Measurements from ENCODE around the gene ACTL6B. TPM values are rescaled to one million over a fixed set of nuclear protein-coding genes. Genes with fewer than 3 reads are reported as not detected.

ACTL6B gene
- total and polyA plus RNA-seq, 2 of the 13 experiments (the other 11 are each of a cell fraction or from before 2014, with no cell fraction given), result not detected

DNA sequence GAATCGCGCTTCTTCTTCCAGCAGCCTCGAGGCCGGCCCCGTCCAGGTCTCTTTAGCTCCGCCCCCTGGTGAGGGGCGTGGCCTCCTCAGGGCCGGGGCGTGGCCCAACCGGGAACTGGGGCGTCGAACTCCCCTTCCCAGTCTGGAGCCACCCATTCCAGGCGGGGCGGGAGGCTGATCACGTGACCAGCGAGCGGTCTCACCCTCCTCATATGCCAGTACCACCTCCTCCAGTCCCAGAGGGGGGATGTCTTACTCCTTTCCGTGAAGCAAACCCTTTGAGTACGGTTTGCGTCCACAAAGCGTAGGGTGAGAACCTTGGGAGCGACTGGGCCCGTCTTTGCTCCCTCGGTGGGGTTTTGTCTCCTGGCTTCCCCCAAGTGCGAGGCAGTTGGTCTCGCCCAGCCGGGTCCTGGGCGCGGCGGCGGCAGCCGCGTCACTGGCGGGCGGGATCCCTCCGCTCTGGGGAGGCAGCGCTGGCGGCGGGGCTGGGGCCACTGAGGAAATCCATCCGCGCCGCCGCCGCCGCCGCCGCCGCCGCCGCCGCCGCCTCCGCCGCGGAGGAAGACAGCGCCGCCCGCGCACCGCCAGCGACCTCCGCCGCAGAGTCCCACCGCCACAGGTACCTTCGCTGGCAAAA, 17.2 kb upstream of the ACTL6B start, which contains the start of gene GNB2:
Gene GNB2, plus strand, starts transcription at position 439 of the 640 bp plus-strand sequence. CDS start 2,526 bp downstream, outside the sequence.
- ChIA-PET CTCF (ENCODE audit: low intra/inter-chr PET ratio, low total read pairs) (no interaction called here), POLR2A (interaction anchor here (0.7 to 1.4 kb wide), 21 partner anchors 12 to 465 kb away, joined by 3 to 18 read pairs (median 4); partner anchors contain the start of genes ACTL6B, FBXO24, GIGYF1 and LRCH4)
- no TSS peak for BruUV-seq (replicated peaks)
- Histone ChIP-seq H3K9ac (ENCODE audit: insufficient read depth, low read depth, low read length) (peak within 1 kb of the TSS; percentile 93), H3K36me3 (replicated peaks in 1 of 2; ENCODE audit: control insufficient read depth in 1 of 2, insufficient read depth in 2 of 2, low read length in 2 of 2) (peaks cover 14 to 21% of the 10 kb centered on the region in 2 experiments; a peak in 4 of 5 replicates), H2AFZ (ENCODE audit: low read length) (peak within 1 kb of the TSS; percentile 94), H3K4me3 (replicated peaks in 1 of 3; ENCODE audit: insufficient read depth in 1 of 3, low read depth in 2 of 3, low read length in 3 of 3) (peak within 1 kb of the TSS; percentile 92 to 97 (median 96)), H3K79me2 (ENCODE audit: insufficient read depth, low read length) (peaks cover 9% of the 10 kb centered on the region), H3K27me3 (ENCODE audit: control insufficient read depth in 1 of 2, insufficient read depth in 2 of 2, low read length in 2 of 2) (peaks cover 0 to 4% of the 10 kb centered on the region in 2 experiments; a peak in 2 of 5 replicates), H3K27ac (ENCODE audit: extremely low read length, insufficient read depth, low read length) (peak within 1 kb of the TSS; percentile 96), H4K20me1 (ENCODE audit: insufficient read depth, low read length) (peaks cover 6% of the 10 kb centered on the region; the same call in 1 of the 2 replicates), H3K4me2 (ENCODE audit: low read depth, low read length) (peak within 1 kb of the TSS; percentile 80), H3K9me3 (ENCODE audit: low read length) (no peaks in the 10 kb centered on the region), H3K4me1 (ENCODE audit: insufficient read depth, low read length) (peaks cover 20% of the 10 kb centered on the region)
- peak; percentile 65 for ATAC-seq
- in situ Hi-C loops (cut with HindIII; ENCODE audit: extremely low pct_ligation_motif_present, low pct_unique_long_range_greater_than_20kb) (no loop called here), intact Hi-C loops (cut with micrococcal nuclease; ENCODE audit: unreplicated experiment) (loop anchor here (1.0 kb wide), 2 partner anchors 31 to 52 kb away; no protein-coding TSS in a partner anchor)
- 0% methylated on average over 1 of the region's 65 CpGs for WGBS (ENCODE audit: low lambda C conversion rate)
- FAIRE-seq, result peak; percentile 97
- DNase-seq (ENCODE audit: low spot score), result peak; percentile 96
- peak; percentile 74; the same call in 1 of the 2 replicates for TF ChIP-seq ARID4A (CRISPR knock-in tag; IDR thresholded peaks at IDR 0.05; ENCODE audit: borderline replicate concordance)
- TF ChIP-seq, protein P1, sequence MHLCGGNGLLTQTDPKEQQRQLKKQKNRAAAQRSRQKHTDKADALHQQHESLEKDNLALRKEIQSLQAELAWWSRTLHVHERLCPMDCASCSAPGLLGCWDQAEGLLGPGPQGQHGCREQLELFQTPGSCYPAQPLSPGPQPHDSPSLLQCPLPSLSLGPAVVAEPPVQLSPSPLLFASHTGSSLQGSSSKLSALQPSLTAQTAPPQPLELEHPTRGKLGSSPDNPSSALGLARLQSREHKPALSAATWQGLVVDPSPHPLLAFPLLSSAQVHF (CRISPR knock-in tag; IDR thresholded peaks at IDR 0.05), result 0 out of 2 replicates have a peak, but pooled peaks have one; percentile 53
- peak; percentile 13; the same call in 1 of the 2 replicates for TF ChIP-seq ZMYM3 (CRISPR knock-in tag; IDR thresholded peaks at IDR 0.05)
- TF ChIP-seq, protein P2, sequence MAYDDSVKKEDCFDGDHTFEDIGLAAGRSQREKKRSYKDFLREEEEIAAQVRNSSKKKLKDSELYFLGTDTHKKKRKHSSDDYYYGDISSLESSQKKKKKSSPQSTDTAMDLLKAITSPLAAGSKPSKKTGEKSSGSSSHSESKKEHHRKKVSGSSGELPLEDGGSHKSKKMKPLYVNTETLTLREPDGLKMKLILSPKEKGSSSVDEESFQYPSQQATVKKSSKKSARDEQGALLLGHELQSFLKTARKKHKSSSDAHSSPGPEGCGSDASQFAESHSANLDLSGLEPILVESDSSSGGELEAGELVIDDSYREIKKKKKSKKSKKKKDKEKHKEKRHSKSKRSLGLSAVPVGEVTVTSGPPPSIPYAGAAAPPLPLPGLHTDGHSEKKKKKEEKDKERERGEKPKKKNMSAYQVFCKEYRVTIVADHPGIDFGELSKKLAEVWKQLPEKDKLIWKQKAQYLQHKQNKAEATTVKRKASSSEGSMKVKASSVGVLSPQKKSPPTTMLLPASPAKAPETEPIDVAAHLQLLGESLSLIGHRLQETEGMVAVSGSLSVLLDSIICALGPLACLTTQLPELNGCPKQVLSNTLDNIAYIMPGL (CRISPR knock-in tag; IDR thresholded peaks at IDR 0.05; ENCODE audit: borderline replicate concordance in 1 of 2, low read depth in 1 of 2), result peak; percentile 74 to 81; a peak in 3 of 4 replicates
- TF ChIP-seq, protein P3, sequence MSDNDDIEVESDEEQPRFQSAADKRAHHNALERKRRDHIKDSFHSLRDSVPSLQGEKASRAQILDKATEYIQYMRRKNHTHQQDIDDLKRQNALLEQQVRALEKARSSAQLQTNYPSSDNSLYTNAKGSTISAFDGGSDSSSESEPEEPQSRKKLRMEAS (IDR thresholded peaks at IDR 0.05), result peak; percentile 75
- no peak for TF ChIP-seq CHCHD3 (CRISPR knock-in tag; IDR thresholded peaks at IDR 0.05)
- TF ChIP-seq, protein P4, sequence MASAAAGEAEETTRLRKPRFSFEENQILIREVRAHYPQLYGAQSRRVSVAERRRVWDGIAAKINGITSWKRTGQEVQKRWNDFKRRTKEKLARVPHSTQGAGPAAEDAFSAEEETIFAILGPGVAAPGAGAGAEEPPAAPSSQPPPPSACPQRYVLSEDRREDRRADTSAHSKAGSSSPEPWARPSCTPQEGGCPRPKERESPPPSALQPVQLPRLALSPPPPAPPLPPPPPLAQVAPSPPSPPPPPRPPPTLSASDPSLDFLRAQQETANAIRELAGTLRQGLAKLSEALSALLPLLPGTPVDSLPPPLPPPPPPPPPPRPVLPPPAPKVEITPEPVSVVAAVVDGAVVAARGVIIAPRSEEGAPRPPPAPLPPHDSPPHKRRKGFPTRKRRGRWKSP (CRISPR knock-in tag; IDR thresholded peaks at IDR 0.05), result peak; percentile 60; the same call in 1 of the 2 replicates
- no peak for TF ChIP-seq MBNL3 (CRISPR knock-in tag; conservative IDR thresholded peaks at IDR 0.05)
- TF ChIP-seq ERF (CRISPR knock-in tag; IDR thresholded peaks at IDR 0.05), result peak; percentile 95
- TF ChIP-seq EHMT2 (IDR thresholded peaks at IDR 0.05; ENCODE audit: borderline replicate concordance, low read depth, low read length), result no peak
- TF ChIP-seq ZNF790 (CRISPR knock-in tag; IDR thresholded peaks at IDR 0.05; ENCODE audit: borderline replicate concordance), result no peak
- TF ChIP-seq ZNF350 (CRISPR knock-in tag; IDR thresholded peaks at IDR 0.05; ENCODE audit: borderline replicate concordance, low read depth), result peak; percentile 53; the same call in 1 of the 2 replicates
- TF ChIP-seq ELF4 (CRISPR knock-in tag; IDR thresholded peaks at IDR 0.05; ENCODE audit: borderline replicate concordance), result no peak
- TF ChIP-seq HDAC6 (IDR thresholded peaks at IDR 0.05; ENCODE audit: low read depth, low read length), result no peak
